Measurements from ENCODE around the gene HYLS1.

The HYLS1 gene

DNA sequence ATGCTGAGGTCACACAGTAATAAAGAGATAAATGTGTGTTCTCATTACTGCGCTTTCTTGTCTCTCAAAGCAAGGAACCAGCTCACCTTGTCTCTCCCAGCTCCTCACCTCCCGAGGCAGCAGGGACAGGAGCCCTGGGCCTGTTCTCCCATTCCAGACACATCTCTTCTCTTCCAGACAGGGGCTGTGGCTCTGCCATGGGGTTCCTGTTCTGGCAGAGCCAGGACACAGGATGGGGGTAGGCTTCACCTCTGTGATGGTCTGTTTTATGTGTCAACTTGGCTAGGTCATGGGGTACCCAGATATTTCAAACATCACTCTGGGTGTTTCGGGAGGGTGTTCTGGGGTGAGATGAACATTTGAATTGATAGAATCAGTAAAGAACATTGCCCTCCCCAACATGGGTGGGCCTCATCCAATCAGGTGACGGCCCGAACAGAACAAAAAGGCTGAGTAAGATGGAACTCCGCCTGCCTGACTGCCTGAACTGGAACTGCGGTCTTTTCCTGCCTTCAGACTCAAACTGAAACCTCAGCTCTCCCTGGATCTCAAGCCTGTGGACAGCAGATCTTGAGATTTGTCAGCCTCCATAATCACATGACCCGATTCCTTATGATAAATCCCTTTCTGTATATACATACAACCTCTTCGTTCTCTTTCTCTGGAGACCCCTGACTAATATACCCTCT lies 56.3 kb downstream of the HYLS1 start:
- no peak overlapping the region for H3K4me3 ChIP-seq (ENCODE audit: low read depth, low read length)
- in situ Hi-C loops (cut with HindIII; ENCODE audit: low sequenced_read_pairs), result loop anchor here (25.0 kb wide), 1 partner anchor 243 kb away; no protein-coding TSS in a partner anchor
- TF ChIP-seq, protein P1, sequence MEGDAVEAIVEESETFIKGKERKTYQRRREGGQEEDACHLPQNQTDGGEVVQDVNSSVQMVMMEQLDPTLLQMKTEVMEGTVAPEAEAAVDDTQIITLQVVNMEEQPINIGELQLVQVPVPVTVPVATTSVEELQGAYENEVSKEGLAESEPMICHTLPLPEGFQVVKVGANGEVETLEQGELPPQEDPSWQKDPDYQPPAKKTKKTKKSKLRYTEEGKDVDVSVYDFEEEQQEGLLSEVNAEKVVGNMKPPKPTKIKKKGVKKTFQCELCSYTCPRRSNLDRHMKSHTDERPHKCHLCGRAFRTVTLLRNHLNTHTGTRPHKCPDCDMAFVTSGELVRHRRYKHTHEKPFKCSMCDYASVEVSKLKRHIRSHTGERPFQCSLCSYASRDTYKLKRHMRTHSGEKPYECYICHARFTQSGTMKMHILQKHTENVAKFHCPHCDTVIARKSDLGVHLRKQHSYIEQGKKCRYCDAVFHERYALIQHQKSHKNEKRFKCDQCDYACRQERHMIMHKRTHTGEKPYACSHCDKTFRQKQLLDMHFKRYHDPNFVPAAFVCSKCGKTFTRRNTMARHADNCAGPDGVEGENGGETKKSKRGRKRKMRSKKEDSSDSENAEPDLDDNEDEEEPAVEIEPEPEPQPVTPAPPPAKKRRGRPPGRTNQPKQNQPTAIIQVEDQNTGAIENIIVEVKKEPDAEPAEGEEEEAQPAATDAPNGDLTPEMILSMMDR (IDR thresholded peaks at IDR 0.05; ENCODE audit: low read depth, low read length), result no peak
- DNase-seq (ENCODE audit: low read depth, low spot score), result no peak

DNA sequence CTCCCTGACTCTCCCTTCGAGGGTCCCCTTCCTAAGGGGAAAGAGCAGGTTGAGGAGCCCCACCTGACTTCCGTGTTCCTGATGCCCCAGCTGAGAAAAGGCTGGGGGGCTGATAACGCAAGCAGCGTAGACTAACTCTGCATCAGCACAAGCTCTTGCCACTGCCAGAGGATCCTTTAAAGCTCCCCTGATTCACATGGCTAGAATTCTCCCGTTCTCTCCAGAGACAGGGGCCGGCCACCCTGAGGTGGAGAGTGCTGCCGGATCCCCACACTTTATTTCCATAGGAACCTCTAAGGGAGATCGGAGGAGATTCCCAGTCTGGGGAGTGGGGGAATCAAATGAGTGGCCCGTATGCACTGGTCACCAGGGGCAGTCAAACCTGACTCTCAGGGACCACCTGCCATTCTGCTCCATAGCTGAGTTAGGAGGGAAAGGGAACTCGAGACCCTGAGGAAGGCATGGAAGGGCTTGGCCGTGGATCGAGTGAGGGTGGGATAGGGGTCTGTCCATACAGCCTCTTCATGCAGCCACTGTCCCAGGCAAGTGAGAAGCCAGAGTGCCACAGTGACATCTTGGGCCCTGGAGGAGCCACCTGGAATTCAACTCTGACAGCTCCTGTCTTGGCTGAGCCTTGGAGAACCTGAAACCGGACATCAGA lies 57.0 kb downstream of the HYLS1 start:
- H3K4me3 ChIP-seq (ENCODE audit: low read depth, low read length), result no peak overlapping the region
- TF ChIP-seq, protein P1 (IDR thresholded peaks at IDR 0.05; ENCODE audit: low read depth, low read length), result no peak
- in situ Hi-C loops (cut with HindIII; ENCODE audit: low sequenced_read_pairs), result loop anchor here (25.0 kb wide), 1 partner anchor 243 kb away; no protein-coding TSS in a partner anchor
- no peak for DNase-seq (ENCODE audit: low read depth, low spot score)

DNA sequence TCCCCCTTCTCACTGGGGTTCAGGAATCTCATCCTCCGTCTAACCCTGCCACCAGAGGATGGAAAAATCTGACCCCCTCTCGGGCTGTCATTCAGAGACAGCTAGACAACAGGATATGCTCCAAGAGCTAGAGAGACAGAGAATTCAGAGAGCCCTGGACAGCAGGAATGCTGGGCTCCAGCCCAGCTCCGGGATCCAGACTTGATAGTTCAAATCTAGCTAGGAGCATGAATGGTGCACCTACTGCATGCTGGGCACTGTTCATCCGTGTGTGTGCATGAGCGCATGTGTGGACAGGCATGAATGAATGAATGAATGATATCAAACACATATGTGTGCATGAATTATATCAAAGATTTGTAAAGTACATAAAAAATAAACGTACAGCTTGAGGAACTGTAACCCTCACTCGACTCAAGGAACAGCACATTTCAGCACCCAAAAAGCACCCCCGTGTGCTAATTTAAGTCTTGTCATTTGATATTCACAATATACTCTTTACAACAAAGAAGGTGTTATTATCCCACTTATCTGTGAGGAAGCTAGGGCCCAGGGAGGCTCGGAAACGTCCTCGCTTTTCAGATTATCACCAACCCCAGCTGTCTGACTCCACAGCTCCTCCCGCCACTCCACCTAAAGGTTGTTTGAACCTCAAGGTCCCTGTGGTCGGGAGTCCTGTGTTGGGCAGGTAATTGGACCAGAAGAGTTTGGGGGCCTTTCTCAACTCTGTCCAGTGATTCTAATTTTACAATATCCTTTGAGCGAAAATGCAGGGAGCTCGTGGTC lies 57.7 kb downstream of the HYLS1 start:
- TF ChIP-seq, protein P1 (IDR thresholded peaks at IDR 0.05; ENCODE audit: low read depth, low read length), result no peak
- H3K4me3 ChIP-seq (ENCODE audit: low read depth, low read length), result no peak overlapping the region
- in situ Hi-C loops (cut with HindIII; ENCODE audit: low sequenced_read_pairs), result loop anchor here (25.0 kb wide), 1 partner anchor 242 kb away; no protein-coding TSS in a partner anchor
- no peak for DNase-seq (ENCODE audit: low read depth, low spot score)

DNA sequence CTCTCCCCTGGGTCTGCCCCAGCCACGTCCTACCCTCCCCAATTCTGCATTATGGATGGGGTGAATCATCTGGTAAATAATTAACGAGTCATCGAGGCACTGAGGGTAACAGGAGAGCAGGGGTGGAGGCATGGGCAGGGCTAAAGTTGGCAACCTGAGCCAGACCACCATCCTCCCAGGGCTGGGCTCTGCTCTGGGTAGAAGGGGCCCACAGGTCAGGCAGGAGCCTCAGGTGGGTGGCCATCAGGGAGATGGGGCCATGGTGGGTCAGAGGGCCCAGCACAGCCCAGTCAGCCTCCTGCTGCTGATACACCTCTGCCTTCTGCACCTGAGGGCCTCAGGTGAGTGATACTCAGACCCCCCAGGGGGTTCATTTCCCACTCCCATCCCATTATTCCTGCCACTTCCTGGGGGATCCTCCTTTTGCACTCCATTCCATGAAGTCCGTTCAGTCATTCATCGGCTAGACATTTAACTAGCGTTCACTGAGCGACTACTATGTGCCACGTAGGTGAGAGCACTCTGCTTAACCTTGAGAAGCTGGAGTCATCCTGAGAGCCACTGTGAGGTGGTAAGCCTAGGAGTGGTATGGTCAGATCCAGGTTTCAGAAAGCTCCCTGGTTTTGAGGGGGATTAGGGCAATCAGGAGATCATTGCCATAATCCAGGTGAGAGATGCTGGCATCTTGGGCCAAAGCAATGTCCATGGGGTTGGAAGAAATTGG lies 58.5 kb downstream of the HYLS1 start, which contains the start of gene VSIG10L2:
Gene VSIG10L2, plus strand, starts transcription at position 248 of the 724 bp plus-strand sequence. Its CDS starts 12 bp downstream, at position 260.
- in situ Hi-C loops (cut with HindIII; ENCODE audit: low sequenced_read_pairs), result loop anchor here (25.0 kb wide), 1 partner anchor 241 kb away; no protein-coding TSS in a partner anchor
- DNase-seq (ENCODE audit: low read depth, low spot score), result no peak
- TF ChIP-seq, protein P1 (IDR thresholded peaks at IDR 0.05; ENCODE audit: low read depth, low read length), result no peak
- no peak within 1 kb of the TSS for H3K4me3 ChIP-seq (ENCODE audit: low read depth, low read length)

DNA sequence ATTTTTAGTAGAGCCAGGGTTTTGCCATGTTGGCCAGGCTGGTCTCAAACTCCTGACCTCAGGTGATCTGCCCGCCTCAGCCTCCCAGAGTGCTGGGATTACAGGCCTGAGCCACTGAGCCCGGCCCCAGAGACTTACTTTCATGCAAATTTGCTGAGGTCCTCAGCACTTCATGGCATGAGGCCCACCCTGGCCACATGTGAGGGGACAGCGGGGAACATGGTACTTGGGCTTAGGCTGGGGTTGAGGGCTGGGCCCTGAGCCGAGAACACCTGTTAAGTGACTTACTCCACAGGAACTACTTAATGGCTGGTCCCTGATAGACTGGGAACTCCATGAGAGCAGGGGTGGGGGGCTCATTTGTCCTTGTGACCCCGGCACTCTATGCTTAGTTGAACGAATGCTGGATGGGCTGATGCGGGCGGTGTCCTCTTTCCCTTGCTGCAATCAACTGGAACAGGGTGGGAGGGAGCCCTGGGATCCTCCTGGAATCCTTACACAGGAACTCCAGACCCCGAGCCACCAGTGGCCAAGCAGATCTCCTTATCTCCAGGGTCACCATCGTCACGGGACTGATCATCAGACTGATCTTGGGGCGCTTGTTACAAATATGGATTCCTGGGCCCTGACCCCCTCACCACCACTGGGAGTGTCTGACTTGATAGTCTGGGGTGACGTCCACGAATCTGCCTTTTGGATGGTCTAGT lies 59.4 kb downstream of the HYLS1 start:
- no peak for DNase-seq (ENCODE audit: low read depth, low spot score)

More for the DNA sequence above, 59.4 kb downstream of the HYLS1 start:
- in situ Hi-C loops (cut with HindIII; ENCODE audit: low sequenced_read_pairs), result loop anchor here (25.0 kb wide), 1 partner anchor 240 kb away; no protein-coding TSS in a partner anchor
- TF ChIP-seq, protein P1 (IDR thresholded peaks at IDR 0.05; ENCODE audit: low read depth, low read length), result no peak
- H3K4me3 ChIP-seq (ENCODE audit: low read depth, low read length), result no peak overlapping the region

All from astrocyte of the spinal cord (primary cell).